H9 (cell line): ENCODE measurements around the gene LRRC27. TPM values are rescaled to one million over a fixed set of nuclear protein-coding genes. Genes with fewer than 3 reads are reported as not detected.

ENCODE experiments used
- DNase-seq: peaks from one replicate; pipeline ENCODE4 v3.0.0-alpha.2; 2017
- H2AFZ ChIP-seq: one replicate; pipeline ENCODE4 v1.6.1; 2013; ENCODE audit warnings: mild to moderate bottlenecking, low read length, control low read depth, moderate library complexity
- H2AK5ac ChIP-seq: 2 replicates; pipeline ENCODE4 v1.6.1; 2013; ENCODE audit warnings: low read length, control low read depth, mixed read lengths; ENCODE audit not compliant: insufficient read length
- H2BK120ac ChIP-seq: one replicate; pipeline ENCODE4 v1.6.1; 2013; ENCODE audit warnings: low read depth, mild to moderate bottlenecking, low read length, control low read depth, inconsistent platforms; ENCODE audit not compliant: poor library complexity, severe bottlenecking
- H2BK12ac ChIP-seq: 2 replicates; pipeline ENCODE4 v1.6.1; 2013; ENCODE audit warnings: low read length, control low read depth, mixed read lengths, low read depth; ENCODE audit not compliant: insufficient read length
- H2BK15ac ChIP-seq: 2 replicates; pipeline ENCODE4 v1.6.1; 2013; ENCODE audit warnings: low read depth, low read length, control low read depth
- H2BK20ac ChIP-seq: one replicate; pipeline ENCODE4 v1.6.1; 2013; ENCODE audit warnings: low read depth, mild to moderate bottlenecking, low read length, control low read depth, inconsistent platforms; ENCODE audit not compliant: poor library complexity, severe bottlenecking
- H2BK5ac ChIP-seq: 2 replicates; pipeline ENCODE4 v1.6.1; 2013; ENCODE audit warnings: low read length, control low read depth, mixed read lengths; ENCODE audit not compliant: insufficient read length
- H3K14ac ChIP-seq: 2 replicates; pipeline ENCODE4 v1.6.1; 2013; ENCODE audit warnings: low read length, control low read depth; ENCODE audit not compliant: insufficient read depth
- H3K18ac ChIP-seq: 2 replicates; pipeline ENCODE4 v1.6.1; 2013; ENCODE audit warnings: low read depth, mild to moderate bottlenecking, mixed read lengths, low read length, control low read depth; ENCODE audit not compliant: insufficient read length
- H3K23ac ChIP-seq: 2 replicates; pipeline ENCODE4 v1.6.1; 2013; ENCODE audit warnings: low read length, control low read depth, mixed read lengths, low read depth; ENCODE audit not compliant: insufficient read length
- H3K23me2 ChIP-seq: 2 replicates; pipeline ENCODE4 v1.6.1; 2013; ENCODE audit warnings: low read depth, mild to moderate bottlenecking, mixed read lengths, low read length, control low read depth; ENCODE audit not compliant: insufficient read length, poor library complexity, severe bottlenecking
- H3K27ac ChIP-seq: 2 replicates; pipeline ENCODE4 v1.5.1; 2013; ENCODE audit warnings: low read length, control low read depth, mixed read lengths, low read depth; ENCODE audit not compliant: insufficient read length
- H3K27me3 ChIP-seq: 2 replicates; pipeline ENCODE4 v1.6.1; 2013; ENCODE audit warnings: low read length, control low read depth, inconsistent platforms; ENCODE audit not compliant: insufficient read depth
- H3K4ac ChIP-seq: 2 replicates; pipeline ENCODE4 v1.6.1; 2013; ENCODE audit warnings: low read depth, mild to moderate bottlenecking, control low read depth, inconsistent platforms, low read length, moderate library complexity
- H3K4me1 ChIP-seq: 2 replicates; pipeline ENCODE4 v1.6.1; 2013; ENCODE audit warnings: low read length, control low read depth, inconsistent platforms; ENCODE audit not compliant: insufficient read depth
- H3K4me2 ChIP-seq: 2 replicates; pipeline ENCODE4 v1.6.1; 2013; ENCODE audit warnings: low read length, control low read depth, mixed read lengths; ENCODE audit not compliant: insufficient read length, insufficient read depth
- H3K56ac ChIP-seq: 2 replicates; pipeline ENCODE4 v1.6.1; 2013; ENCODE audit warnings: low read depth, mild to moderate bottlenecking, mixed read lengths, low read length, control low read depth; ENCODE audit not compliant: insufficient read length
- H3K79me1 ChIP-seq: 2 replicates; pipeline ENCODE4 v1.6.1; 2013; ENCODE audit warnings: low read depth, mild to moderate bottlenecking, moderate library complexity, low read length, control low read depth, inconsistent platforms; ENCODE audit not compliant: insufficient read depth, poor library complexity, severe bottlenecking
- H3K79me2 ChIP-seq: 2 replicates; pipeline ENCODE4 v1.6.1; 2013; ENCODE audit warnings: low read length, control low read depth, inconsistent platforms; ENCODE audit not compliant: insufficient read depth
- H3K9ac ChIP-seq: 2 replicates; pipeline ENCODE4 v1.6.1; 2013; ENCODE audit warnings: low read length, control low read depth, mixed read lengths; ENCODE audit not compliant: insufficient read length; ENCODE audit errors: extremely low read depth
- H3K9me3 ChIP-seq: one replicate; pipeline ENCODE4 v1.6.1; 2013; ENCODE audit warnings: low read depth, low read length, inconsistent platforms; ENCODE audit not compliant: control insufficient read depth
- H3T11ph ChIP-seq: one replicate; pipeline ENCODE4 v1.6.1; 2013; ENCODE audit warnings: mild to moderate bottlenecking, low read length, control low read depth, inconsistent platforms
- H4K20me1 ChIP-seq: one replicate; pipeline ENCODE4 v1.6.1; 2013; ENCODE audit not compliant: control insufficient read depth, insufficient read length, insufficient read depth
- H4K5ac ChIP-seq: 2 replicates; pipeline ENCODE4 v1.6.1; 2013; ENCODE audit warnings: low read depth, mild to moderate bottlenecking, mixed read lengths, low read length, control low read depth; ENCODE audit not compliant: insufficient read length
- H4K8ac ChIP-seq: replicated peaks from 2 replicates; pipeline ENCODE4 v1.6.1; 2013; ENCODE audit warnings: low read length, control low read depth, mixed read lengths, low read depth; ENCODE audit not compliant: insufficient read length
- H4K91ac ChIP-seq: 2 replicates; pipeline ENCODE4 v1.6.1; 2013; ENCODE audit warnings: low read depth, mild to moderate bottlenecking, moderate library complexity, mixed read lengths, low read length, control low read depth; ENCODE audit not compliant: insufficient read length
- H3K27ac Mint-ChIP-seq, 3 experiments: 2 replicates in 2 of 3; 3 replicates in 1 of 3; pipeline ENCODE4 v1.8.0; 2020 to 2021; ENCODE audit warnings: mixed read lengths in 3 of 3, mild to moderate bottlenecking in 1 of 3, moderate library complexity in 1 of 3
- H3K27me3 Mint-ChIP-seq: 2 replicates; pipeline ENCODE4 v1.8.0; 2021; ENCODE audit warnings: low read depth, mild to moderate bottlenecking, moderate library complexity, mixed read lengths
- H3K36me3 Mint-ChIP-seq, 3 experiments: 2 replicates in 2 of 3; 3 replicates in 1 of 3; pipeline ENCODE4 v1.8.0; 2020 to 2021; ENCODE audit warnings: low read depth in 3 of 3, mixed read lengths in 3 of 3; ENCODE audit not compliant: insufficient read depth in 1 of 3
- H3K4me1 Mint-ChIP-seq, 2 experiments: 2 replicates each; pipeline ENCODE4 v1.8.0; 2020; ENCODE audit warnings: mixed read lengths in 2 of 2
- H3K4me3 Mint-ChIP-seq, 2 experiments: 2 replicates in 1 of 2; 3 replicates in 1 of 2; pipeline ENCODE4 v1.8.0; 2020 to 2021; ENCODE audit warnings: mild to moderate bottlenecking in 2 of 2, mixed read lengths in 2 of 2, moderate library complexity in 1 of 2
- H3K9me3 Mint-ChIP-seq, 2 experiments: 2 replicates in 1 of 2; 3 replicates in 1 of 2; pipeline ENCODE4 v1.8.0; 2020; ENCODE audit warnings: mild to moderate bottlenecking in 2 of 2, mixed read lengths in 2 of 2, moderate library complexity in 1 of 2
- CTCF ChIP-seq: fragments of 200-600 bp; sonication (generic); conservative IDR thresholded peaks from 3 replicates; pipeline ENCODE4 v1.8.0; 2021; ENCODE audit warnings: antibody characterized with exemption, mild to moderate bottlenecking
- WGBS: extraction: QIAGEN DNeasy Blood & Tissue Kit; methylation state at CpG from one replicate; pipeline ENCODE4 v1.1.7; 2013; ENCODE audit warnings: missing lambda C conversion rate, low lambda C conversion rate, mixed read lengths; ENCODE audit not compliant: insufficient read length; ENCODE audit errors: extremely low coverage; 5-methylcytosine and 5-hydroxymethylcytosine counted together
- total RNA-seq: library from RNA; stranded (reverse); gene quantifications from 2 replicates; pipeline ENCODE4 v1.2.1, GENCODE V29; 2021

The LRRC27 gene
- total RNA-seq, 1 experiment from 2014 or later, result 2.7 TPM

- TF ChIP-seq CTCF, result no peak
- Histone ChIP-seq H3K56ac (no peak overlapping the region), H4K8ac (no peak overlapping the region), H3K4me2 (no peak overlapping the region), H3K79me2 (no peaks in the 10 kb centered on the region), H4K5ac (no peak overlapping the region), H3K23ac (no peak overlapping the region), H3K4ac (no peak overlapping the region), H2BK120ac (no peak overlapping the region), H2BK15ac (no peak overlapping the region), H2AK5ac (no peak overlapping the region), H2BK5ac (no peak overlapping the region), H4K20me1 (no peaks in the 10 kb centered on the region), H3K23me2 (no peaks in the 10 kb centered on the region), H2AFZ (no peak overlapping the region), H2BK12ac (no peak overlapping the region), H3K79me1 (no peaks in the 10 kb centered on the region), H3K14ac (no peak overlapping the region; the same call in 1 of the 2 replicates), H3K27ac (no peak overlapping the region), H2BK20ac (no peak overlapping the region), H4K91ac (no peak overlapping the region), H3K9me3 (no peaks in the 10 kb centered on the region), H3T11ph (no peak overlapping the region), H3K27me3 (no peaks in the 10 kb centered on the region), H3K9ac (no peak overlapping the region), H3K4me1 (no peaks in the 10 kb centered on the region), H3K18ac (no peak overlapping the region)
- peaks cover 14 to 30% (median 18%) of the 10 kb centered on the region in 3 experiments for H3K36me3 Mint-ChIP-seq
- H3K4me3 Mint-ChIP-seq, result no peak overlapping the region
- no CpG with 5 or more reads among the region's 10 CpGs for WGBS
- H3K4me1 Mint-ChIP-seq, result peaks cover 5 to 7% of the 10 kb centered on the region in 2 experiments; a peak in 3 of 4 replicates
- no peak for DNase-seq
- peaks cover 5% of the 10 kb centered on the region; the same call in 1 of the 2 replicates for H3K27me3 Mint-ChIP-seq
- H3K9me3 Mint-ChIP-seq, result peaks cover 0 to 2% of the 10 kb centered on the region in 2 experiments; a peak in 1 of 5 replicates
- H3K27ac Mint-ChIP-seq, result no peak overlapping the region
Observed at GRCh38 chr10:132321726-132322125, 10.3 kb upstream of the LRRC27 start.
